ENCODE results near the gene FZD10. TPM values are rescaled to one million over a fixed set of nuclear protein-coding genes. Genes with fewer than 3 reads are reported as not detected.
A peak's percentile ranks its signal among the peaks of the same experiment; 100 is the strongest.

Gene FZD10, protein sequence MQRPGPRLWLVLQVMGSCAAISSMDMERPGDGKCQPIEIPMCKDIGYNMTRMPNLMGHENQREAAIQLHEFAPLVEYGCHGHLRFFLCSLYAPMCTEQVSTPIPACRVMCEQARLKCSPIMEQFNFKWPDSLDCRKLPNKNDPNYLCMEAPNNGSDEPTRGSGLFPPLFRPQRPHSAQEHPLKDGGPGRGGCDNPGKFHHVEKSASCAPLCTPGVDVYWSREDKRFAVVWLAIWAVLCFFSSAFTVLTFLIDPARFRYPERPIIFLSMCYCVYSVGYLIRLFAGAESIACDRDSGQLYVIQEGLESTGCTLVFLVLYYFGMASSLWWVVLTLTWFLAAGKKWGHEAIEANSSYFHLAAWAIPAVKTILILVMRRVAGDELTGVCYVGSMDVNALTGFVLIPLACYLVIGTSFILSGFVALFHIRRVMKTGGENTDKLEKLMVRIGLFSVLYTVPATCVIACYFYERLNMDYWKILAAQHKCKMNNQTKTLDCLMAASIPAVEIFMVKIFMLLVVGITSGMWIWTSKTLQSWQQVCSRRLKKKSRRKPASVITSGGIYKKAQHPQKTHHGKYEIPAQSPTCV
- total RNA-seq (2014; rRNA removed; shearing (Covaris generic)): not detected in 2 replicates
- polyA plus RNA-seq (2015; cell fraction: cytosol; rRNA removed): not detected in 2 replicates
- not detected in 2 replicates for polyA plus RNA-seq (2015; cell fraction: nucleus; rRNA removed)

DNA sequence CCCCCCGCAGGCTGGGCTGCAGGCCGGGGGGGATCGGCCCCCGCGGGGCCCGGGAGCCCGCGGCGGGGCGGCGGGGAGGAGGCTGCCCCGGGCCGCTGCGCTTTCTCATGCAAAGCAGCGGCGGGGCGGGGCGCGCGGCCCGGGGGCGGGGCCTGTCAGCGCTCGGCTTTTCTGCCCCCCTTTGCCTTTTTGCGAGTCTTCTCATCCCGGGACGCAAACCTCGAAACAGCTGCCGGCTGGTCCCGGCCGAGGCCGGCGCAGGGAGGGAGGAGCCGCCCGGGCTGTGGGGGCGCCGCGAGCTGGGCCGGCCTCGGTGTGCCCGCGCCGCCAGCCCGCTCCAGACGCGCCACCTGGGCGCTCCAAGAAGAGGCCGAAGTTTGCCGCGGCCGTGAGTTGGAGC, at the start of gene FZD10:
TSS of gene FZD10 (plus strand) at position 198 of the 400 bp plus-strand sequence. CDS start 479 bp downstream, outside the sequence.
- in situ Hi-C loops (cut with HindIII; ENCODE audit: low pct_unique_long_range_greater_than_20kb, low sequenced_read_pairs): no loop called here
- no peak for DNase-seq (ENCODE audit: low read depth, low spot score)

DNA sequence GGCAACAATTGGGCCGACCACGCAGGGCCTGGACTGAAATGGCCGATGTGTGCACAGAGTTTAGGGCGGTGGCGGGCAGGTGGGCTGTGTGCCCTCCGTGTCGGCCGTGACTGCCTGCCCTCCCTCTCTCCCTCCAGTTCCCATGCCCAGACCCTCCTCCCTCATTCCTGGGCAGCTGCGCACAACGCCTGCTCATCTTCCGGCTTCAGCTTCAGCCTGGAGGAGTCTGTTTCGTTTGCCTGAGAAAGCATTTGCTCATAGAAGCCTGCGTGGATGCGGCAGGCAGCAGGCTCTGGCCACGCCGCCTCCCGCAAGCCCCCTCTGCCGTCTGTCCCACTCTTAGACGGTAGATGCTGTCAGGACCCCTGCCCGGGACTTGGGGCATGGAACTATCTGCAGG, 47.3 kb upstream of the FZD10 start:
- in situ Hi-C loops (cut with HindIII; ENCODE audit: low pct_unique_long_range_greater_than_20kb, low sequenced_read_pairs): no loop called here
- no peak for DNase-seq (ENCODE audit: low read depth, low spot score)

DNA sequence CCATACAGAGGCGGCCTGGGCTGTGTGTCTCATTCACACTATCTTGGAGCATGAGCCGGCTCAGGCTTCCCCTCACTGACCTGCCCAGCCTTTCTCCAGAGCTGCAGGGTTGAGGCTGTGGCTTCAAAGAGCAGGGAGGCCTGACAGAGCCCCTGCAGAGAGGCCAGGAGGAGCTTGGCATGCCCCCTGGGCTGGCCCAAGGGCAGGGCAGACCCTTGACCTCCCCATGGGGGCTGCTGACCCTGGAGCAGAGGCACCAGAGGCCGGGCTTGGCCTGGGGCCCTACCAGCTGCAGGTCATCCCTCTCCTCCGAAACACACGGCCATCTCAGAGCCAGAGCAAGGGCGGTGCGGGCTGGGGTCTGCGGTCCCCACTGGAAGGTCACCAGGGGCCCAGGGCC, 46.6 kb upstream of the FZD10 start:
- in situ Hi-C loops (cut with HindIII; ENCODE audit: low pct_unique_long_range_greater_than_20kb, low sequenced_read_pairs): no loop called here
- DNase-seq (ENCODE audit: low read depth, low spot score): no peak

DNA sequence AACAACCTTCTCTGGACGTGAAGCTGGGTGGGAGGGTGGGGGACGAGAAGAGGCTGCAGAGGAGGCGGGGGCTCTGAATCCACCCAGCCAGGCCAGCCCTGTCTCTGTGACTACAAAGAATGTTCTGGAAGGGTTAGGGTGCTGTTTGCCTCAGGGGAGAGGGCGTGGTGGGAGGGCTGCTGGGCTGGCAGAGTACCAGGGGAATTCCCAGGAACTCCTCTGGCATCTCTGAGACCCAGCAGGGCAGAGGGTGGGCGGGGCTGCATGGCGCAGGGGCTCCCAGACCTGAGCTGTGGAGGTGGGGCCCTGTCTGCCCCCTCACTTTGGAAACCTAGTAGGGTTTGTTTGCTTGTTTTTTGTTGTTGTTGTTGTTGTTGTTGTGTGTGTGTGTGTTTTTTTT, 45.5 kb upstream of the FZD10 start:
- in situ Hi-C loops (cut with HindIII; ENCODE audit: low pct_unique_long_range_greater_than_20kb, low sequenced_read_pairs): no loop called here
- DNase-seq (ENCODE audit: low read depth, low spot score): no peak

DNA sequence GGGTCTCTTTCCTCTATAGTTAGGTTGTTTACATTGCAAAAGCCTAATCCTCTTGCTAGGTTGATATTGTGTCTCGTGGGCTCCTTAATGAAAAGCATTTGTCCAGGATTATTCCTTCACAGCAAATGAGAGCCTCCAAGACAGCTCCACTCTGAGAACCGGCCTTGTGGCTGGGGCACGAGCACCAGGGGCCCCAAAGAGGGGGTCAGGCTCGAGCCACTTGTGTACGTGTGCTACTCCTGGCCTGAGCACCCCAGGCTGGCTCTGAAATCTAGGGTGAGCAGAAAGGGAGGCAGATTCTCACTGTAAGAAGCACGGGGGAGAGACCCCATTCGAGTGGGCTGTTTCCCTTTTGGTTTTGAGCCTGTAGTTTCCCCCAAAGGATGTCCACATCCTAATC, 45.0 kb upstream of the FZD10 start:
- in situ Hi-C loops (cut with HindIII; ENCODE audit: low pct_unique_long_range_greater_than_20kb, low sequenced_read_pairs): no loop called here

DNA sequence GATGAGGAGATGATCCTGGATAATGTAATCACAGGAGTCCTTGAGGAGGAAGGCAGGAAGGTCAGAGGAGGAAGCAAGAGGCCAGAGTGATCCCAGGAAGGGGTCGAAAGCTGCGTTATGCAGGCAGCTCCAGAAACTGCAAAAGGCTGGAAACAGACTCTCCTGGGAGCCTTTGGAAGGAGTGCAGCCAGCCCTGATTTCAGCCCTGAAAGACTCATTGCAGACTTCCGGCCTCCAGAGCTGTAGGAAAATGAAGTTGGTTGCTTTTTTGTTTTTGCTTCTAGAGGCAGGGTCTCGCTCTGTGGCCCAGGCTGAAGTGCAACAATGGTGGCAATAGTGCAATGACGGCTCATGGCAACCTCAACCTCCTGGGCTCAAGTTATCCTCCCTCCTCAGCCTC, 44.6 kb upstream of the FZD10 start:
- in situ Hi-C loops (cut with HindIII; ENCODE audit: low pct_unique_long_range_greater_than_20kb, low sequenced_read_pairs): no loop called here
- no peak for DNase-seq (ENCODE audit: low read depth, low spot score)

More for the DNA sequence above, 45.0 kb upstream of the FZD10 start:
- no peak for DNase-seq (ENCODE audit: low read depth, low spot score)

DNA sequence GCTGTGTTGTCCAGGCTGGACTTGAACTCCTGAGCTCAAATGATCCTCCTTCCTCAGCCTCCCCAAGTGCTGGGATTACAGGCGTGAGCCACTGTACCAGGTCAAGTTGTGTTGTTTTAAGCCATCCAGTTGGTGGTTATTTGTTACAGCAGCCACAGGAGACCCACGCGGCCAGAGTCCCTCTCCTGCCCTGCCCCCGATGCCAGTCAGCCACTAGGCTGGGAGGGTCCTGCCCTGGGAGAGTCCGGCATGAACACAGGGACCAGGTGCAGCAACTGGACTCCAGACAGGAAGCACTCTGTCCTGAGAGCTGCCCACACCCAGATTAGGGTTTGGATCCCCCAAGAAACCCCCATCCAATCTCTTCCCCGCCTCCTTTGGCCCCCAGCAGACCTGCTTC, 44.1 kb upstream of the FZD10 start:
- in situ Hi-C loops (cut with HindIII; ENCODE audit: low pct_unique_long_range_greater_than_20kb, low sequenced_read_pairs): no loop called here

DNA sequence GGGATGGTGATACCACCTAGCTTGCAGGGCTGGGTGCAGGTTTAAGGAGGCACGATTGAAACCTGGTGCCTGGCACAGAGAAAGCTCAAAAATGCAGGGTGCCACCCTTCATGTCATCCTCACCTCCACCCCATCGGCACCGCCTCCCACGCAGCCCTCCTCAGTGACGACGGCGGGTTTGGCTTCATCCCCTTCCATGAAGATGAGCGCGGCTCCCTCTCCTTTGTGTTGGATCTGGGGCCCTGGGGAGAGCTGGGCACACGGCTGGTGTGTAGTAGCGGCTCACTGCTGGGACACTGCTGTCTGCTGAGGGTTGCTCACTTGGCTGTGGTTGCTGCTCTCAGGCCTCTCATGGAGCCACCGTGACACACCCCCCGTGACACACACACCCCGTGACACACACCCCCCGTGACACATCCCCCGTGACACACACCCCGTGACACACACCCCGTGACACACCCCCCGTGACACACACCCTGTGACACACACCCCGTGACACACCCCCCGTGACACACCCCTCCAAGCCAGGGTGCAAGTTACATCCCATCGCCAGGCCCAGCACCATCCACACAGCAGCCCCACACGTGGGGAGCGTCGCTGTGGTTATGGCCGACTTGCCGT, 42.9 kb upstream of the FZD10 start:
- DNase-seq (ENCODE audit: low read depth, low spot score): no peak

More for the DNA sequence above, 44.1 kb upstream of the FZD10 start:
- DNase-seq (ENCODE audit: low read depth, low spot score): no peak

DNA sequence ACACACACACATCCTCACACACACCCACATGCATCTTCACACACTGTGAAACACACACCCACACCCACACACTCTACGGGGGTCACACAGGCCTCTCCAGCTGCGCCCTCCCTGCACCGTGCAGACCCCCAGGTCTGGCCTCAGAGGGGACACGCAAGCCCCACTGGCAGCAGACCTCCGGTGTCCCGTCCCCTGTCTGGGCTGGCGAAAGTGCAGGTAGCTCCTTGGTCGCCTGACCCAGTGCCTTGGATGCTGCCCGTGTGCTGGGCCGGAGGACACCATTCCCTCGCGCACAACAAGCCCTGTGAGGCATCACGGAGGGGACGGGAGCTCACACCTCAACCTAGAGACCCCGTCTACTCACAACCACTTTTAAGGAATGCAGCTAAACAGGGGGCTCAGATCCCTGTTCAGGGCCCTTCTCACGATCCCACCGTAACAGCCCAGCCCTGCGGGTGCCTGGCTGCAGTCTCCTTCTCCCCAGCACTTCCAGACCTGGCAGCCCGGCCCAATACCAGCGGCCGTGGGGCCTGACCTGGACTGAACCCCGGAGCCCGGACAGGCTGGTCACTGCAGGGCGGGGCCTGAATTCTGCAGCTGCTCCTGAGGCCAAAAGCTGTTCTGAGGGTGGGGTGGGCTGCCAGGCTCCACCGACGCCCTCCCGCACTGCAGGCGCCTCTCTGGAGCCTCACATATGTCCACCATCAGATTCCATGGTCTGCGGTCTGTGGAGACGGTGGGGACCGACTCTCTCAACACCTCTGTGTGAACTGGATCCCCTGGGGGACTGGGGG, 42.1 kb upstream of the FZD10 start:
- DNase-seq (ENCODE audit: low read depth, low spot score): no peak
- in situ Hi-C loops (cut with HindIII; ENCODE audit: low pct_unique_long_range_greater_than_20kb, low sequenced_read_pairs): no loop called here

More for the DNA sequence above, 42.9 kb upstream of the FZD10 start:
- in situ Hi-C loops (cut with HindIII; ENCODE audit: low pct_unique_long_range_greater_than_20kb, low sequenced_read_pairs): no loop called here

DNA sequence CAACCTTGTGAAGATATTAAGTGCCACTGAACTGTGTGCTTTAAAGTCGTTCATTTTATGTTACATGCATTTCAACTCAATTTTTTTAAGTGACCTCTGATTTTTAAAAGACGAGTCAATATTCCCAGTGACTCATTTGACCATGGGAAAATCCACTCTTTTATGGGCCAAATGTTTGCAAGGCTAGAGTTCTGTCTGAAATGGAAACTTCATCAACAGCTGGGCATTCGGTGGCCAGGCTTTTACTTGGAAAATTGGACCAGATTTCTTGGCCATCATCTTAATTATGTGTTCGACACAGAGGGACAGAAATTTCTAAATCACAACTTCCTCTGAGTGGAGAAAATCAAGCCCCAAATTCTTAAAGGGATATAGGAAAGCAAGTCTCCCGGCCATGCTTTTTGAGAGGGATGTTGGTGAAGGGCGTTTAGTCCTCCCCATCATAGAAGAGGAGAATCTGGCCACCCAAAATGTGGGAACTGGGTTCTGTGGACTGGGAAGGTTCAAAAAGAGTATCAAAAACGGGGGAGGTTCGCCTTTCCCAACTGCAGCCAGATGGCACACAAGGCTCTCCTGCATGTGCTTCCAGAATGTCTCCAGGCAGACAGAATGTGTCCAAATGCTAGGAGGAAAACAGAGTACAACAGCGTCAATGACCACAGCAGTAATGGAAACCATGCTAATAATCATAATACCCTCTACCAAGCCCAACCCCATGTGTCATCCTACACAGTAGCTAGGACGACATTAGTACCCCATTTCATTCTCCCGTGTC, 40.9 kb upstream of the FZD10 start:
- no peak for DNase-seq (ENCODE audit: low read depth, low spot score)
- in situ Hi-C loops (cut with HindIII; ENCODE audit: low pct_unique_long_range_greater_than_20kb, low sequenced_read_pairs): no loop called here

DNA sequence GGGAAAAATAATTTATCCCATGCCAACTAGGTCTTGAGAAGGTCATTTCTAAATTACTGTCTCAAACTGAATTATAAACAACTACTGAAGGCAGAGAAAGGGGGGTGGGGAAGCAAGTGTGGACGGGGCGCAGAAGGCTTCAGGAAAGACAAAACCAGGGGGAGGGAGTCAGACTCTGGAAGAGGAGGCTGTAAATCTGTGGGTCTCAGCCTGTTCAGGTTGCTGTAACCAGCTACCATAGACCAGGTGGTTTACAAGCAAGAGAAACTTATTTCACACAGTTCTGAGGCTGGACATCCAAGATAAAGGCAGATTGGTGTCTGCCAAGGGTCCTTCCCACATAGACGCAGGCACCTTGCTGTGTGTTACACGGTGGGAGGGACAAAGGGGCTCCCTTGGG, 39.9 kb upstream of the FZD10 start:
- in situ Hi-C loops (cut with HindIII; ENCODE audit: low pct_unique_long_range_greater_than_20kb, low sequenced_read_pairs): no loop called here
- no peak for DNase-seq (ENCODE audit: low read depth, low spot score)

DNA sequence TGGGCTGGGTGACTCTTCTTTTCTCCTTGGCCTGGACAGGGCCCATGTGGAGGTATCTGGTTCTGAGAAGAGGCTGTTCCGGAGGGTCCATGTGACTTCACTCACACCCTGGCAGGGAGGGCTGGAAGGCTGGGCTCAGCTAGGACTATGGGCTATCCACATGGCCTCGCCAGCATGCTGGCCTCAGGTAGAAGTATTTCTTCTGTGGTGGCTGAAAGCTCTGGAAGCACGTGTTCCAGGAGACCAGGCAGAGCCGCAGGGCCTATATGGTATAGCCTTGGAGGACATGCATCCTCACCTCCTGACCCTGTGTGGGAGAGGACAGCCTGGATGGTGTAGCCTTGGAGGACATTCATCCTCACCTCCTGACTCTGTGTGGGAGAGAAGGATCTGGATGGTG, 38.2 kb upstream of the FZD10 start:
- DNase-seq (ENCODE audit: low read depth, low spot score): no peak
- in situ Hi-C loops (cut with HindIII; ENCODE audit: low pct_unique_long_range_greater_than_20kb, low sequenced_read_pairs): no loop called here

DNA sequence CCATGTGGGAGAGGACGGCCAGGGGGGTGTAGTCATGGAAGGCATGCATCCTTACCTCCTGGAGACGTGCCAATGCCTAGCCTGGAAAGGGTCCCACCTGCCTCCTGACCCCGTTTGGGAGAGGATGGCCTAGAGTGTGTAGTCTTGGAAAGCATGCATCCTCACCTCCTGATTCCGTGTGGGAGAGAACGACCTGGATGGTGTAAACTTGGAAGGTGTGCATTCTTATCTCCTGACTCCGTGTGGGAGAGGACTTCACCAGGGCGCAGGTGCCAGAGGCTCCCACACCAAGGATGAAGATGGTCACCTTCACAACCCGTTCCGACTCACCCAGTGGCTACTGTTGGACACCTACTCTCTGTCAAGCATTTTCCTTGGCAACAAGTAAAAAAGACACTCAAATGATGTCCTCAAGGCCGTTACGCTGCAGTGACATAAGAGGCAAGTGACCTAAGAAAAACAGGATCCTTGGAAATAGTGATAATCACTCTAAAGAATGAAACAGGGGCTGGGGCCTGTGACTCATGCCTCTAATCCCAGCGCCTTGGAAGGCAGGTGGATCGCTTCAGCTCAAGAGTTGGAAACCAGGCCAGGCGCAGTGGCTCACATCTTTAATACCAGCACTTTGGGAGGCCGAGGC, 37.5 kb upstream of the FZD10 start:
- in situ Hi-C loops (cut with HindIII; ENCODE audit: low pct_unique_long_range_greater_than_20kb, low sequenced_read_pairs): no loop called here
- no peak for DNase-seq (ENCODE audit: low read depth, low spot score)

DNA sequence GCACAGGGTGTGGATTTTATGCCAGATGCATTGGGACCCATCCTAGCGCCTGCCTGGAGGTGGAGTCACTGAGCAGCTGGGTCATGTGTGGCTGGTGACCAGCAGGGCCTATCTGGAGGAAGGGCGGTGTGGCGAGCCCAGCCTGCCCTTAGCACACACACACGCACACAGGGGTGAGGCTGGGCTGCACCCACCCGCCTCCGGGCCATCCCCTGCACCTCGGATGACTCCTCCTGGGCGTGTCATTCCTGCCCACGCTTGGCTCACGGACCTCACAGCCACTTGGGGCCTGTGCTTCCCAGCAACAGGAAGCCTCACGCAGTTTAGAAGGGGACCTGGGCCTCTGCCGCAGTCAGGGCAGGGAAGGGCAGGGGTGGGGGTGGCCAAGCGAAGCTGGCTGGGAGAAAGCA, 36.2 kb upstream of the FZD10 start:
- DNase-seq (ENCODE audit: low read depth, low spot score): no peak
- in situ Hi-C loops (cut with HindIII; ENCODE audit: low pct_unique_long_range_greater_than_20kb, low sequenced_read_pairs): no loop called here

DNA sequence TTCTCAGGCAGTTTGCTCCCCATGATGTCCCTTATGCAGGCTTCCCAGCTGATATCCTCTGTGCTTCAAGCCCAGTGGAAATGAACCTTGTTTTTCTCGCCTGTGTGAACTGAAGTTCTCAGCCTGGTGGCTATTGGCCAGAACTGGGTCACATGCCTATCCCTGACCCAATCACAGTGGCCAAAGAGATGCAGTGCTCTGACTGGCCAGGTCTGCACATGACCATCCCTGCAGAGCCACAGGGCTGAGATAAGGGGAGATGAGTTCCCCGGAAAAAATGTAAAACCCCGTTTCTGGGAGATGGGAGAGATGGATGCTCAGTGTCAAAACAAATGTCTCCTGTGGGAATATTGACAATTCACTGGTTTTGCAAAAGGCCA, 34.7 kb upstream of the FZD10 start:
- peak; percentile 13 for DNase-seq (ENCODE audit: low read depth, low spot score)
- in situ Hi-C loops (cut with HindIII; ENCODE audit: low pct_unique_long_range_greater_than_20kb, low sequenced_read_pairs): no loop called here

DNA sequence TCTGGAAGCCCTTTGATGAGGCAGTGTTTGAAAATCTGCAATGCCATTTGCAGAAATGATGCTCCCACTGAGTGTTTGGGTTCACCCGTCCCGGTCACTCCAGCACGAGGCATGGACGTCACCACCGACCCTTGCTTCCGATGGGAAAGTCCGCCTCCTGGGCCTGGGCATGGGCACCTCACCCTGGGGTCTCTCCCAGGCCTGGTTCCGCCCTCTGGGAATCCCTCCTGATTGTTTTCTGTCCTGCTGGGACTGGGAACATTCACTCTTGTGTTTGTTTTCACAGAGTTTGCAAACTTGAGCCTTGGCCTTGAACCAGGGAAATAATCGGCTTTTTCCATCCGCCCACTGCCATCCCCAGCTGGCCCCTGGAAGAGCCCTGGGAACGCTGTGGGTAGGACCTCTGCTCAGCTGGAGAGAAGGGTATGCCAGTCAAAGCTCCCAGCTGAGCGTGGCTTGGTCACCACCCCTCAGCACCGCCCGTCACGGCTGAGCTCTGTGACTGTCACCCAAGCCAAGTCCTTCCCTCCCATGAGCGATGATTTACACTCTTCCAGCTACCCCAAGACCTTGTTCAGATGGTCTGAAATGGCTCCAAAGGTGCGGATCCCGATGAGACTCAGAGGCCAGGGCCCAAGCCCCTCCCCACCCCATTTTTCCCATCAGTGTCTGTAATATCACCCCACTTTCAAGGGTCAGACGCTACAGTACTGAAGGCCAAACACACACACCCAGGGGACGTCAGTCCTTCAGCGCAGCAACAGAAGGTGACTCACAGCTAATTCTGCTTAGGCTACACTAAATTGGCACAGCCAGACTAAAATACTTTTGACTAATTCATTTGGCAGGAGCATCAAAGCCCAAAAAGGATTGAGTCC, 34.1 kb upstream of the FZD10 start:
- in situ Hi-C loops (cut with HindIII; ENCODE audit: low pct_unique_long_range_greater_than_20kb, low sequenced_read_pairs): no loop called here
- no peak for DNase-seq (ENCODE audit: low read depth, low spot score)

All from SK-MEL-5 (cell line).